ENCODE results near the gene MGAT3. TPM values are rescaled to one million over a fixed set of nuclear protein-coding genes. Genes with fewer than 3 reads are reported as not detected.

The MGAT3 gene
- total RNA-seq, 4 donors from 2014 or later: 0.55 to 1.0 (median 0.59) TPM

DNA sequence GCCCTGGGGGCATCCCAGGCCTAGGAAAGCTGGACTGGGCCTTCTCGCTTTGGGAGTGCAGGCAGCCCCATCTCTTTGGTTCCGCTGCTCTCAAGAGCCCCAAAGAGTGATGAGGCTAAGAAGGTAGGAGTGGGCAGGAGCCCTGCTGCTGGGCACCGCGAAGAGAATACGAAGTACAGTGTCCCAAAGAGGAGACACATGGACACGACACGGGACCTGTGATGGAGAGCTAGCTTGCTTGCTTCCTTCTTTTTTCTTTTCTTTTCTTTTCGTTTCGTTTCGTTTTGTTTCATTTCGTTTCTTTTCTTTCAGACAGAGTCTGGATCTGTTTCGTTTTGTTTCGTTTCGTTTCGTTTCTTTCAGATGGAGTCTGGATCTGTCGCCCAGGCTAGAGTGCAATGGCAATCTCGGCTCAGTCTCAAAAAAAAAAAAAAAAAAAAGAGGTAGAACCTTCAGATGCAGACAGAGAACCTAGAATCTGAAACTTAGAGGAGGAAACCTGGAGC lies 10.6 kb downstream of the MGAT3 start:
- H3K9me3 ChIP-seq: no peaks in the 10 kb centered on the region
- H3K4me3 ChIP-seq: no peak overlapping the region
- no peak for TF ChIP-seq CTCF (IDR thresholded peaks at IDR 0.05 in 4 of 5, conservative IDR thresholded peaks at IDR 0.05 in 1 of 5)
- TF ChIP-seq POLR2A (IDR thresholded peaks at IDR 0.05): no peak
- ATAC-seq (no peak), DNase-seq (no peak)
- peaks cover 15 to 25% of the 10 kb centered on the region in 2 donors for H3K4me1 ChIP-seq
- in situ Hi-C loops (cut with MboI; ENCODE audit: low sequenced_read_pairs in 4 of 4): no loop called here
- H3K36me3 ChIP-seq: no peaks in the 10 kb centered on the region
- intact Hi-C loops (cut with DNase I; ENCODE audit: low total_unique reads): no loop called here
- H3K27me3 ChIP-seq: no peaks in the 10 kb centered on the region
- H3K27ac ChIP-seq: peak overlapping the region in 3 of 4 donors; percentile 30 to 65 (median 64)

GRCh38 chr22:39468487-39469325 lies 11.9 kb downstream of the MGAT3 start:
- in situ Hi-C loops (cut with MboI; ENCODE audit: low sequenced_read_pairs in 4 of 4) (no loop called here), intact Hi-C loops (cut with DNase I; ENCODE audit: low total_unique reads) (no loop called here)
- no peak for ATAC-seq
- Histone ChIP-seq H3K36me3 (no peaks in the 10 kb centered on the region), H3K9me3 (no peaks in the 10 kb centered on the region), H3K4me3 (no peak overlapping the region), H3K4me1 (peaks cover 12 to 20% of the 10 kb centered on the region in 2 donors), H3K27ac (no peak overlapping the region), H3K27me3 (no peaks in the 10 kb centered on the region)
- no peak for DNase-seq
- TF ChIP-seq POLR2A (IDR thresholded peaks at IDR 0.05): no peak
- TF ChIP-seq CTCF (IDR thresholded peaks at IDR 0.05 in 4 of 5, conservative IDR thresholded peaks at IDR 0.05 in 1 of 5): no peak

GRCh38 chr22:39469326-39469680 lies 12.5 kb downstream of the MGAT3 start:
- Histone ChIP-seq H3K27ac (no peak overlapping the region), H3K9me3 (no peaks in the 10 kb centered on the region), H3K36me3 (no peaks in the 10 kb centered on the region), H3K4me1 (peaks cover 8 to 15% of the 10 kb centered on the region in 2 donors), H3K4me3 (no peak overlapping the region), H3K27me3 (no peaks in the 10 kb centered on the region)
- in situ Hi-C loops (cut with MboI; ENCODE audit: low sequenced_read_pairs in 4 of 4) (no loop called here), intact Hi-C loops (cut with DNase I; ENCODE audit: low total_unique reads) (no loop called here)
- TF ChIP-seq CTCF (IDR thresholded peaks at IDR 0.05 in 4 of 5, conservative IDR thresholded peaks at IDR 0.05 in 1 of 5): no peak
- no peak for TF ChIP-seq POLR2A (IDR thresholded peaks at IDR 0.05)
- ATAC-seq (no peak), DNase-seq (no peak)

- in situ Hi-C loops (cut with MboI; ENCODE audit: low sequenced_read_pairs in 4 of 4): no loop called here
Measured at GRCh38 chr22:39469681-39470450, 13.1 kb downstream of the MGAT3 start.

More at GRCh38 chr22:39469681-39470450, 13.1 kb downstream of the MGAT3 start:
- Histone ChIP-seq H3K4me3 (no peak overlapping the region), H3K27ac (peak overlapping the region in 3 of 4 donors; percentile 63 to 72 (median 70)), H3K9me3 (no peaks in the 10 kb centered on the region), H3K36me3 (no peaks in the 10 kb centered on the region), H3K4me1 (peaks cover 8 to 15% of the 10 kb centered on the region in 2 donors), H3K27me3 (no peaks in the 10 kb centered on the region)
- intact Hi-C loops (cut with DNase I; ENCODE audit: low total_unique reads): no loop called here
- no peak for TF ChIP-seq CTCF (IDR thresholded peaks at IDR 0.05 in 4 of 5, conservative IDR thresholded peaks at IDR 0.05 in 1 of 5)
- no peak for TF ChIP-seq POLR2A (IDR thresholded peaks at IDR 0.05)
- no peak for ATAC-seq
- DNase-seq: no peak

Measured in gastrocnemius medialis (tissue), 4 donors.